Measurements from ENCODE around the gene BRINP1.

GRCh38 chr9:119251936-119252335 lies 117.3 kb downstream of the BRINP1 start:
- TF ChIP-seq POLR2AphosphoS5 (IDR thresholded peaks at IDR 0.05; ENCODE audit: low read depth) = no peak
- no peak for TF ChIP-seq JUNB (IDR thresholded peaks at IDR 0.05; ENCODE audit: unreplicated experiment)
- TF ChIP-seq NANOG (IDR thresholded peaks at IDR 0.05; ENCODE audit: borderline replicate concordance) = no peak
- no peak for TF ChIP-seq CTCF (conservative IDR thresholded peaks at IDR 0.05; ENCODE audit: low read depth in 2 of 2)
- TF ChIP-seq EZH2 (IDR thresholded peaks at IDR 0.05; ENCODE audit: low read depth, unreplicated experiment) = no peak
